Activated CD4-positive, alpha-beta memory T cell treated with anti-CD3 and anti-CD28 coated beads, Interleukin-2, amount 10 ng/mL, durations not matched to agents 7 days and 5 days (primary cell): Measurements from ENCODE around the gene FNIP2. TPM values are rescaled to one million over a fixed set of nuclear protein-coding genes. Genes with fewer than 3 reads are reported as not detected.

Source experiments
- CTCF ChIA-PET: fragments of 350-600 bp; sonication (Branson Sonifier 250); formaldehyde crosslinking; loops from one replicate; lab custom pipeline; 2021; ENCODE audit warnings: antibody characterized with exemption, inconsistent platforms; lab: Charles Lee
- POLR2A ChIA-PET: fragments of 350-600 bp; sonication (Branson Sonifier 250); formaldehyde crosslinking; loops from one replicate; lab custom pipeline; 2021; ENCODE audit warnings: antibody characterized with exemption; lab: Charles Lee
- DNase-seq: peaks from one replicate; pipeline ENCODE4 v3.0.0-alpha.2; 2020
- H3K27ac Mint-ChIP-seq: one replicate; pipeline ENCODE4 v1.8.0; 2021; ENCODE audit warnings: mild to moderate bottlenecking, mixed read lengths
- H3K27me3 Mint-ChIP-seq: one replicate; pipeline ENCODE4 v1.8.0; 2021; ENCODE audit warnings: mixed read lengths
- H3K36me3 Mint-ChIP-seq: one replicate; pipeline ENCODE4 v1.8.0; 2021; ENCODE audit warnings: low read depth, mixed read lengths
- H3K4me1 Mint-ChIP-seq: one replicate; pipeline ENCODE4 v1.8.0; 2021; ENCODE audit warnings: mixed read lengths
- H3K4me3 Mint-ChIP-seq: one replicate; pipeline ENCODE4 v1.8.0; 2021; ENCODE audit warnings: mild to moderate bottlenecking, mixed read lengths
- H3K9me3 Mint-ChIP-seq: one replicate; pipeline ENCODE4 v1.8.0; 2021; ENCODE audit warnings: mixed read lengths
- total RNA-seq, 2 experiments: library from RNA; stranded (reverse); gene quantifications; one replicate each; pipeline ENCODE4 v1.2.3, GENCODE V29; 2021

Gene FNIP2
- total RNA-seq, 2 experiments from 2014 or later, result 16.9 to 17.3 TPM

- H3K36me3 Mint-ChIP-seq, result peaks cover 12% of the 10 kb centered on the region
- DNase-seq, result no peak
- CTCF ChIA-PET, result no interaction called here
- peaks cover 13% of the 10 kb centered on the region for H3K4me1 Mint-ChIP-seq
- H3K4me3 Mint-ChIP-seq, result no peak overlapping the region
- H3K27me3 Mint-ChIP-seq, result no peaks in the 10 kb centered on the region
- H3K9me3 Mint-ChIP-seq, result no peaks in the 10 kb centered on the region
- POLR2A ChIA-PET, result interaction anchor here (1.0 kb wide), 1 partner anchor 122 kb away, joined by 3 read pairs; no protein-coding TSS in a partner anchor
- no peak overlapping the region for H3K27ac Mint-ChIP-seq
These were observed 76.7 kb downstream of the FNIP2 start for GRCh38 chr4:158845311-158846041.

DNA sequence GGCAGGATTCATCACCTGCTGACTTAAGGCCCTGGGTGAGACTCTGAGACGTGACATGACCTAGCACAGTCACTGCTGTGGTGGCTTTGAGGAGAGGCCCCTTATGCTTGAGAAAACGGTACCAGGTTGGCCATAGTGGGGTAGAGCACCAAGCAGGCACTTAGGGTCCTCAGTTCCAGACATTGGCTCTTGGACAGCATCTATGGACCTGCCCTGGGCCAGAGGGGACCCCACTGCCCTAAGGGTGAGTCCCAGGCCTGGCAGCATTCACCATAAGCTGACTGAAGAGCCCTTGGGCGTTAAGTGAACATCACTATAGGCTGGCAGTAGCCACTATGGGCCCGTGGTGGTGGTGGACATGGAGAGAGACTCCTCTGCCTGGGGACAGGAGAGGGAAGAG is 78.7 kb downstream of the FNIP2 start:
- peaks cover 7% of the 10 kb centered on the region for H3K36me3 Mint-ChIP-seq
- ChIA-PET CTCF (no interaction called here), POLR2A (no interaction called here)
- no peak overlapping the region for H3K27ac Mint-ChIP-seq
- H3K4me1 Mint-ChIP-seq, result peaks cover 16% of the 10 kb centered on the region
- H3K4me3 Mint-ChIP-seq, result no peak overlapping the region
- no peak for DNase-seq
- H3K9me3 Mint-ChIP-seq, result no peaks in the 10 kb centered on the region
- H3K27me3 Mint-ChIP-seq, result no peaks in the 10 kb centered on the region

DNA sequence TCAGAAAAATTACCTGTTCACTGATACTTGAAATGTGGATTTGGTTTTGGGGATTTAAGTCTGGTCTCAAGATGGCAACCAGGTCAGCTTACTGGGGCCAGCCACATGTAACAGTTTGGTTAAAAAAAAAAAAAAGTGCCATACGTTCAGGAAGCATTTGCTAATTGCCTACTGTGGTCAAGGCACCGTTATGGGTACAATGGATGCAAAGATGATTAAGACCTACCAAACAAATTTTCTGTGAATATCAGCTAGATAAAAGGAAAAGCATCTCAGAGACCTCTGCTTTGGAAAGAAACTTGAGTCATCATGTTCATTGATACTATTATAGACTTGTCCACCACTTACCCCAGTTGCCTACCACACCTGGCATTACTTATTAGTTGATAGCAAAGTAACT is 80.9 kb downstream of the FNIP2 start:
- H3K27ac Mint-ChIP-seq, result no peak overlapping the region
- H3K4me3 Mint-ChIP-seq, result no peak overlapping the region
- H3K27me3 Mint-ChIP-seq, result no peaks in the 10 kb centered on the region
- no peaks in the 10 kb centered on the region for H3K9me3 Mint-ChIP-seq
- H3K4me1 Mint-ChIP-seq, result peaks cover 16% of the 10 kb centered on the region
- no peaks in the 10 kb centered on the region for H3K36me3 Mint-ChIP-seq
- DNase-seq, result no peak
- CTCF ChIA-PET, result interaction anchor here (0.6 to 4.1 kb wide), 9 partner anchors 15 to 596 kb away, joined by 3 to 21 read pairs (median 4); no protein-coding TSS in a partner anchor
- POLR2A ChIA-PET, result no interaction called here

DNA sequence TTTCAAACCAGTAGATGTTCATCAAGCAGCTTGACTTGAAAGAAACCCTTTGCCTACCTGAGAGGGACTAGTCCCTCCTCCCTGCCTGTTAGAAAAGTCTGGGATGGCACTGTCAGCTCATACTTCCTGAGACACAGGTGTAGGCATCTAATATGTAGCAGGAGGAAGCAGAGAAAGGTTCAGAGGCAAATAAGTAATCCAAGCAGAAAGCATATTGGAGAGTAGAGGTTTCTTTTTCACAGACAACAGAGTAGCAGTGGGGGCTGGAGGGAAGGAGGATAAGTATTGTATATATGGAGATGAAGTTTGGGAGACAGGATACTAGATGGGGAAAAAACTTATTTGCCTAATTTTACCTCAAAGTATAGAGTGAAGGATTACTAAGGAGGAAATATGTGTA is 81.5 kb downstream of the FNIP2 start:
- POLR2A ChIA-PET, result interaction anchor here (1.7 kb wide), 1 partner anchor 81 kb away, joined by 5 read pairs; no protein-coding TSS in a partner anchor
- no peaks in the 10 kb centered on the region for H3K27me3 Mint-ChIP-seq
- DNase-seq, result no peak
- H3K27ac Mint-ChIP-seq, result no peak overlapping the region
- H3K9me3 Mint-ChIP-seq, result no peaks in the 10 kb centered on the region
- H3K4me3 Mint-ChIP-seq, result no peak overlapping the region
- CTCF ChIA-PET, result interaction anchor here (0.6 to 4.1 kb wide), 10 partner anchors 15 to 596 kb away, joined by 3 to 21 read pairs (median 4); no protein-coding TSS in a partner anchor
- no peaks in the 10 kb centered on the region for H3K36me3 Mint-ChIP-seq
- H3K4me1 Mint-ChIP-seq, result peaks cover 16% of the 10 kb centered on the region

DNA sequence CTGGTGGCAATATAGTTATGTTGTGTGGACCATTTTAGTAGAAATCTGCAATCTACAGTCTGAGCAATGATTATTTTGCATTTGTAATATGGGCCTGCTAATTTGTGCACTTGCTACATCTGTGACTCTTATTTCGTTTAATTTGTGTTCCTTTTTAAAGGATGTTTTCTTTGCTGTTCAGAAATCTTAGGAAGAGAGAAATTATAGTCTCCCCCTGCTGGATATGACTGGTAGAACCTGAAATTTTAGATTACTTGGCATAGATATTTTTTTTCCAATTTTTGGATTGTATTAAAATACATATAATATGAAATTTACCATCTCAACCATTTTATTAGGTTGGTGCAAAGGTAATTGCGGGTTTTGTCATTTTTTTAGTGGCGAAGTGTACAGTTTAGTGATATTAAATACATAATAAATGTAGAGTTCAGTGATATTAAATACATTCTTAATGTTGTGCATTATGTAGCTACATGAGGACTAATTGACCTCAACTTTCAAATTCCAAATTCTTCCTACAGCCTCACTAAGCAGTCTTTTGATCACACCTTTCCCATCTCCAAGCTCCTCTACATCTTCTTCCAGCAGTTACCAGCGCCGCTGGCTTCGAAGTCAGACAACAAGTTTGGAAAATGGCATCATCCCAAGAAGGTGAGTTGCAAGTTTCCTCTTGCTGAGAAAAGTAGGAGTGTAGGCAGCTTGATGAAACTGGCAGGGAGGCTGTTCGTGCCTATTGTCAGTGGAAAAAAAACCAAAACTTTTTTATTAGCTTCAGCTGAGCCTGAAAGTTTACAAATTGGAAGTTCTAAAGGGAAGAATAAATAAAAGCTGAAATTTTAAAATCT is 82.2 kb downstream of the FNIP2 start:
- peaks cover 16% of the 10 kb centered on the region for H3K4me1 Mint-ChIP-seq
- no peaks in the 10 kb centered on the region for H3K9me3 Mint-ChIP-seq
- H3K27me3 Mint-ChIP-seq, result no peaks in the 10 kb centered on the region
- no peak for DNase-seq
- H3K36me3 Mint-ChIP-seq, result no peaks in the 10 kb centered on the region
- no peak overlapping the region for H3K27ac Mint-ChIP-seq
- POLR2A ChIA-PET, result interaction anchor here (1.1 to 1.7 kb wide), 2 partner anchors 81 to 352 kb away, joined by 3 to 5 read pairs; no protein-coding TSS in a partner anchor
- CTCF ChIA-PET, result interaction anchor here (0.5 to 4.1 kb wide), 23 partner anchors 9 to 355 kb away, joined by 3 to 21 read pairs (median 5); partner anchors contain the start of gene FNIP2
- no peak overlapping the region for H3K4me3 Mint-ChIP-seq

- Mint-ChIP-seq H3K36me3 (peaks cover 6% of the 10 kb centered on the region), H3K4me1 (peaks cover 13% of the 10 kb centered on the region), H3K27me3 (no peaks in the 10 kb centered on the region), H3K4me3 (no peak overlapping the region), H3K9me3 (no peaks in the 10 kb centered on the region), H3K27ac (no peak overlapping the region)
- ChIA-PET POLR2A (interaction anchor here (1.3 kb wide), 1 partner anchor 349 kb away, joined by 3 read pairs; no protein-coding TSS in a partner anchor), CTCF (interaction anchor here (0.7 kb wide), 1 partner anchor 124 kb away, joined by 3 read pairs; no protein-coding TSS in a partner anchor)
- DNase-seq, result no peak
These were observed 85.4 kb downstream of the FNIP2 start for GRCh38 chr4:158854236-158854635.

GRCh38 chr4:158856852-158857251 is 88.0 kb downstream of the FNIP2 start:
- Mint-ChIP-seq H3K27me3 (no peaks in the 10 kb centered on the region), H3K9me3 (no peaks in the 10 kb centered on the region), H3K4me3 (no peak overlapping the region), H3K36me3 (peaks cover 29% of the 10 kb centered on the region), H3K27ac (no peak overlapping the region), H3K4me1 (peaks cover 8% of the 10 kb centered on the region)
- ChIA-PET CTCF (interaction anchor here (0.6 to 3.8 kb wide), 10 partner anchors 16 to 346 kb away, joined by 3 to 33 read pairs (median 4); no protein-coding TSS in a partner anchor), POLR2A (interaction anchor here (1.3 kb wide), 1 partner anchor 346 kb away, joined by 4 read pairs; no protein-coding TSS in a partner anchor)
- no peak for DNase-seq

DNA sequence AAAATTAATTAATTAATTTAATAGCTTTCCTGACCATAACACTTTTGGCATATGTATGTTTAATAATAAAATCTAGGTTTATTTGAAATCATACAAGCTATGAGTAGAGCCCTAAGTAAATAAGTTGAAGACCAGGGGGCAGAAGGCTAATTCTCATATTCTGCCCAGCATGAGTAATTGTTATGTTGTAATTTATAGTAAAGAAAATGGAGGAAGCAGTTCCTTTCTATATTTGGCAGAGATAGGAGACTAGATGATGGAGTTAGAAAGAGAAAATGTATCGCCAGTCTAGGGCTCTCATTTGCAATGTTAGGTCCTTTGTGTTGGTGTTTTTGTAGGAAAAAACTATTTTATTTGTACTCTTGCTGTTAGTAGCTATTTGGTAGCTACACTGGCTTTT is 89.1 kb downstream of the FNIP2 start:
- Mint-ChIP-seq H3K4me3 (no peak overlapping the region), H3K4me1 (peaks cover 8% of the 10 kb centered on the region), H3K27ac (no peak overlapping the region), H3K27me3 (no peaks in the 10 kb centered on the region), H3K9me3 (no peaks in the 10 kb centered on the region), H3K36me3 (peaks cover 39% of the 10 kb centered on the region)
- ChIA-PET POLR2A (no interaction called here), CTCF (interaction anchor here (0.6 to 3.8 kb wide), 11 partner anchors 9 to 877 kb away, joined by 3 to 33 read pairs (median 3); no protein-coding TSS in a partner anchor)
- DNase-seq, result no peak

GRCh38 chr4:158858410-158859199 is 89.8 kb downstream of the FNIP2 start:
- peaks cover 8% of the 10 kb centered on the region for H3K4me1 Mint-ChIP-seq
- no peaks in the 10 kb centered on the region for H3K9me3 Mint-ChIP-seq
- H3K4me3 Mint-ChIP-seq, result no peak overlapping the region
- no peak overlapping the region for H3K27ac Mint-ChIP-seq
- peaks cover 43% of the 10 kb centered on the region for H3K36me3 Mint-ChIP-seq
- no peaks in the 10 kb centered on the region for H3K27me3 Mint-ChIP-seq
- DNase-seq, result no peak
- CTCF ChIA-PET, result interaction anchor here (0.6 to 3.8 kb wide), 9 partner anchors 8 to 536 kb away, joined by 3 to 33 read pairs (median 3); no protein-coding TSS in a partner anchor
- POLR2A ChIA-PET, result no interaction called here

GRCh38 chr4:158859661-158860060 is 90.8 kb downstream of the FNIP2 start:
- Mint-ChIP-seq H3K4me1 (peaks cover 12% of the 10 kb centered on the region), H3K27ac (no peak overlapping the region), H3K36me3 (peaks cover 46% of the 10 kb centered on the region), H3K9me3 (no peaks in the 10 kb centered on the region), H3K4me3 (no peak overlapping the region), H3K27me3 (no peaks in the 10 kb centered on the region)
- ChIA-PET POLR2A (no interaction called here), CTCF (no interaction called here)
- no peak for DNase-seq

GRCh38 chr4:158860856-158861255 is 92.0 kb downstream of the FNIP2 start:
- no peak for DNase-seq
- Mint-ChIP-seq H3K36me3 (peaks cover 47% of the 10 kb centered on the region), H3K27ac (no peak overlapping the region), H3K9me3 (no peaks in the 10 kb centered on the region), H3K4me3 (no peak overlapping the region), H3K27me3 (no peaks in the 10 kb centered on the region), H3K4me1 (peaks cover 18% of the 10 kb centered on the region)
- ChIA-PET POLR2A (no interaction called here), CTCF (interaction anchor here (0.7 to 2.9 kb wide), 6 partner anchors 9 to 607 kb away, joined by 3 to 10 read pairs (median 4); no protein-coding TSS in a partner anchor)

DNA sequence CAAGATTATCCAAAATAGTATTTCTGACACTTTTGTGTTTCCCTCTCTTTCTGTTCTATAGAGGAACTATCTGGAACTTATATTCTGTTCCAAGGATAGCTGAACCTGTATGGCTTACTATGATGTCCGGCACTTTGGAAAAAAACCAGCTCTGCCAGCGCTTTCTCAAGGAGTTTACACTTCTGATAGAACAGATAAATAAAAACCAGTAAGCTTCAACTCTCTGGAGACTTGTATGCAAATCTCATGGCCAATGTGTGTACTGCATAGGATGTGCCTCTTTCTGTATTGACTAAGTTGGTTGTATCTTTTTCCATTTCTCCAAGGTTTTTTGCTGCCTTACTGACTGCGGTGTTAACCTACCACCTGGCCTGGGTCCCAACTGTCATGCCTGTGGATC is 92.5 kb downstream of the FNIP2 start:
- H3K36me3 Mint-ChIP-seq, result peaks cover 47% of the 10 kb centered on the region
- no peak overlapping the region for H3K27ac Mint-ChIP-seq
- H3K27me3 Mint-ChIP-seq, result no peaks in the 10 kb centered on the region
- ChIA-PET CTCF (interaction anchor here (0.9 to 2.9 kb wide), 5 partner anchors 9 to 342 kb away, joined by 3 to 10 read pairs (median 6); no protein-coding TSS in a partner anchor), POLR2A (interaction anchor here (1.3 kb wide), 1 partner anchor 92 kb away, joined by 4 read pairs; the partner anchor contains the start of gene FNIP2)
- H3K4me3 Mint-ChIP-seq, result no peak overlapping the region
- no peak for DNase-seq
- H3K4me1 Mint-ChIP-seq, result peaks cover 20% of the 10 kb centered on the region
- H3K9me3 Mint-ChIP-seq, result no peaks in the 10 kb centered on the region
